Neutrophil (primary cell): Measurements from ENCODE around the gene DAPK3.
A peak's percentile ranks its signal among the peaks of the same experiment; 100 is the strongest.
"Not testable (repeated sequence)": the region's sequence is repeated elsewhere in the genome, so short reads cannot be mapped to it uniquely, and the experiment has no call there.

Experiments
- H3K27ac ChIP-seq: fragments of 200-600 bp; sonication (generic); 2 replicates; pipeline ENCODE4 v1.5.1; 2016; ENCODE audit warnings: mild to moderate bottlenecking, moderate library complexity
- H3K27me3 ChIP-seq: fragments of 200-600 bp; sonication (generic); 2 replicates; pipeline ENCODE4 v1.6.0; 2016; ENCODE audit warnings: mild to moderate bottlenecking
- H3K36me3 ChIP-seq: fragments of 200-600 bp; sonication (generic); 2 replicates; pipeline ENCODE4 v1.5.1; 2017
- H3K4me1 ChIP-seq, 2 experiments: fragments of 200-600 bp in 1 of 2; sonication (generic) in 1 of 2; 1 replicate in 1 of 2; 2 replicates in 1 of 2; pipeline versions ENCODE4 v1.5.1 to v1.6.1; 2013 to 2016; ENCODE audit warnings: low read depth in 1 of 2, low read length in 1 of 2, mild to moderate bottlenecking in 1 of 2, moderate library complexity in 1 of 2; ENCODE audit not compliant: control insufficient read depth in 1 of 2, insufficient read depth in 1 of 2
- H3K4me3 ChIP-seq, 2 experiments: fragments of 200-600 bp in 1 of 2; sonication (generic) in 1 of 2; 1 replicate in 1 of 2; 2 replicates in 1 of 2; pipeline ENCODE4 v1.5.1; 2013 to 2016; ENCODE audit warnings: low read depth in 1 of 2, low read length in 1 of 2, mild to moderate bottlenecking in 1 of 2, moderate library complexity in 1 of 2
- H3K9me3 ChIP-seq: fragments of 200-600 bp; sonication (generic); 2 replicates; pipeline ENCODE4 v1.5.1; 2016
- TF ChIP-seq, protein P1 (sequence below): fragments of 200-600 bp; sonication (generic); IDR thresholded peaks from 2 replicates; pipeline ENCODE4 v1.5.1; 2016; ENCODE audit warnings: antibody characterized with exemption

The DAPK3 gene

DNA sequence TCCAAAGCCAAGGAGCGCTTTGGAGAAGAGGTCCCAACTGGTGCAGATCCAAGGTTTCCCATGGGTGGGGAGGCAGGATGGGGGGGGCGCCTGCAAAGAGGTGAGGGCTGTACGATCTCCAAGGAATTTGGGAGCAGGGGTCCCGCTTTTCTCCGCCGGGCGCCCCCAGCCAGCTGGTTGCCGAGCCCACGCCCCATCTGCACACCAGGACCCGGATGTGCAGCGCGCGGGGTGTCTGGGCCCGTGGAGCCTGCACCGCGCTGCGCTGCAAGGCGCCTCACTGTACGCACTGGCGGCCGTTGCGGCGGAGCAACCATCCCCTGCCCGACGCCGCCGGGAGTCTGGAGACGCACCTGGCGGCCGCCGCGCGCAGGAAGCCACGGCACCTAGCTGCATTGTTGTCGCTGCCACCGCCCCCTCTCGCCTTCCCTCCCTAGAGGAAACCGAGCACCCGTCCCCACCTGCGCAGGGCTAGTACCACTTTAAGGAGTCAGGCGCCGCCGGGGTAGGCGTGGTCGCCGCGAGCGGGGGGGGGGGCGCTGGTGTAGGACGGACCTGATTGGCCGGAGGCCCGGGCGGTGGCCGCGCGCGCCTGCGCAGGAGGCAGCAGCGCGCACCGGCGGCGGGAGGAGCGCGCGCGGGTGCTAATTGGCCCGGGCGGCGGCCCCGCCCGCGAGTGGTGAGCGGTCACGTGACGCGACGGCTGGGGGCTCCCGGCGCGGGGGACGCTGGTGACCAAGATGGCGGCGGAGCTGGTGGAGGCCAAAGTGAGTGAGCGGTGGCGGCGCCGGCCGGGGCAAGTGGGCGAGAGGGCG lies 36.3 kb upstream of the DAPK3 start, which contains the start of gene PIAS4:
Gene PIAS4, plus strand, starts transcription at position 716 of the 815 bp plus-strand sequence. Its CDS starts 25 bp downstream, at position 741.
- Histone ChIP-seq H3K4me3 (peak within 1 kb of the TSS; percentile 76 to 81), H3K27me3 (no peaks in the 10 kb centered on the region), H3K9me3 (no peaks in the 10 kb centered on the region), H3K4me1 (peaks cover 19 to 23% of the 10 kb centered on the region in 2 experiments), H3K27ac (peak within 1 kb of the TSS; percentile 80), H3K36me3 (peaks cover 17% of the 10 kb centered on the region)
- TF ChIP-seq, protein P1, sequence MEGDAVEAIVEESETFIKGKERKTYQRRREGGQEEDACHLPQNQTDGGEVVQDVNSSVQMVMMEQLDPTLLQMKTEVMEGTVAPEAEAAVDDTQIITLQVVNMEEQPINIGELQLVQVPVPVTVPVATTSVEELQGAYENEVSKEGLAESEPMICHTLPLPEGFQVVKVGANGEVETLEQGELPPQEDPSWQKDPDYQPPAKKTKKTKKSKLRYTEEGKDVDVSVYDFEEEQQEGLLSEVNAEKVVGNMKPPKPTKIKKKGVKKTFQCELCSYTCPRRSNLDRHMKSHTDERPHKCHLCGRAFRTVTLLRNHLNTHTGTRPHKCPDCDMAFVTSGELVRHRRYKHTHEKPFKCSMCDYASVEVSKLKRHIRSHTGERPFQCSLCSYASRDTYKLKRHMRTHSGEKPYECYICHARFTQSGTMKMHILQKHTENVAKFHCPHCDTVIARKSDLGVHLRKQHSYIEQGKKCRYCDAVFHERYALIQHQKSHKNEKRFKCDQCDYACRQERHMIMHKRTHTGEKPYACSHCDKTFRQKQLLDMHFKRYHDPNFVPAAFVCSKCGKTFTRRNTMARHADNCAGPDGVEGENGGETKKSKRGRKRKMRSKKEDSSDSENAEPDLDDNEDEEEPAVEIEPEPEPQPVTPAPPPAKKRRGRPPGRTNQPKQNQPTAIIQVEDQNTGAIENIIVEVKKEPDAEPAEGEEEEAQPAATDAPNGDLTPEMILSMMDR = peak; percentile 42

GRCh38 chr19:4005436-4005835 lies 34.5 kb upstream of the DAPK3 start:
- H3K27ac ChIP-seq, H3K9me3 ChIP-seq, H3K4me3 ChIP-seq, H3K36me3 ChIP-seq, H3K27me3 ChIP-seq: not testable (repeated sequence)
- peaks cover 19 to 23% of the 10 kb centered on the region in 2 experiments for H3K4me1 ChIP-seq

DNA sequence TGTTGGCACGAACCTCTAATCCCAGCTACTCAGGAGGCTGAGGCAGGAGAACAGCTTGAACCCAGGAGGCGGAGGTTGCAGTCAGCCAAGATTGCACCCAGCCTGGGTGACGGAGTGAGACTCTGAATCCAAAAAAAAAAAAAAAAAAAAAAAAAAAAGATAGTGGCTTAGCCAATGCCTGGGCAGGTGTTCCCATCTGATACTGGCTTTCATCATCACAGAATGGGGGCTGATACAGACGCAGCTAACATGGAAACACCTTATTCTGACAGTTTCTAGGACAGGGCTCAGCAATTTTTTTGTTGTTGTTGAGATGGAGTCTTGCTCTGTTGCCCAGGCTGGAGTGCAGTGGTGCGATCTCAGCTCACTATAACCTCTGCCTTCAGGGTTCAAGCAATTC lies 29.9 kb upstream of the DAPK3 start:
- not testable (repeated sequence) for H3K9me3 ChIP-seq

DNA sequence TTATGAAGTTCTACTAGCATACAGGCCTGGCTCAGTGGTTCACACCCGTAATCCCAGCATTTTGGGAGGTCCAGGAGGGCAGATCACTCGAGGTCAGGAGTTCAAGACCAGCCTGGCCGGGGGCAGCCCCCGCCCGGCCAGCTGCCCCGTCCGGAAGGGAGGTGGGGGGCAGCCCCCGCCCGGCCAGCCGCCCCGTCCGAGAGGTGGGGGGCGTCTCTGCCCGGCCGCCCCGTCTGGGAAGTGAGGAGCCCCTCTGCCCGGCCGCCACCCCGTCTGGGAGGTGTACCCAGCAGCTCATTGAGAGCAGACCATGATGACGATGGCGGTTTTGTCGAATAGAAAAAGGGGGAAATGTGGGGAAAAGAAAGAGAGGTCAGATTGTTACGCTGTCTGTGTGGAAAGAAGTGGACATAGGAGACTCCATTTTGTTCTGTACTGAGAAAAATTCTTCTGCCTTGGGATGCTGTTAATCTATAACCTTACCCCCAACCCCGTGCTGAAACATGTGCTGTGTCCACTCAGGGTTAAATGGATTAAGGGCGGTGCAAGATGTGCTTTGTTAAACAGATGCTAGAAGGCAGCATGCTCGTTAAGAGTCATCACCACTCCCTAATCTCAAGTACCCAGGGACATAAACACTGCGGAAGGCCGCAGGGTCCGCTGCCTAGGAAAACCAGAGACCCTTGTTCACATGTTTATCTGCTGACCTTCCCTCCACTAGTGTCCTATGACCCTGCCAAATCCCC lies 27.9 kb upstream of the DAPK3 start:
- not testable (repeated sequence) for H3K27me3 ChIP-seq, H3K27ac ChIP-seq, H3K9me3 ChIP-seq, H3K4me3 ChIP-seq, H3K4me1 ChIP-seq, H3K36me3 ChIP-seq

More for the DNA sequence above, 29.9 kb upstream of the DAPK3 start:
- H3K4me3 ChIP-seq, H3K4me1 ChIP-seq, H3K36me3 ChIP-seq, H3K27me3 ChIP-seq, H3K27ac ChIP-seq: not testable (repeated sequence)

DNA sequence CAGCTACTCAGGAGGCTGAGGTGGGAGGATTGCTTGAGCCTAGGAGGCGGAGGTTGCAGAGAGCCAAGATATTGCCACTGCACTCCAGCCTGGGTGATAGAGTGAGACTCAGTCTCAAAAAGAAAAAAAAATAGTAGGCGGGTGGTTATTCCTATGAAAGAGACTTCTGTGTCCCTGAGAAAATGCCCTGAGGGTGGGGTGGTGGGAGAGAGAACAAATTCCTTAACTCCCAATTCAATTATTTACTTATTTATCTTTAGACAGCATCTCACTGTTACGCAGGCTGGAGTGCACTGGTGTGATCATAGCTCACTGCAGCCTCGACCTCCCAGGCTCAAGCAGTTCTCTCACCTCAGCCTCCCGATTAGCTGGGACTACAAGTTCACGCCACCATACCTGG lies 24.7 kb upstream of the DAPK3 start:
- no peaks in the 10 kb centered on the region for H3K4me1 ChIP-seq
- H3K4me3 ChIP-seq = no peak overlapping the region
- TF ChIP-seq, protein P1 = no peak
- no peaks in the 10 kb centered on the region for H3K36me3 ChIP-seq
- no peaks in the 10 kb centered on the region for H3K9me3 ChIP-seq
- no peak overlapping the region for H3K27ac ChIP-seq
- no peaks in the 10 kb centered on the region for H3K27me3 ChIP-seq

DNA sequence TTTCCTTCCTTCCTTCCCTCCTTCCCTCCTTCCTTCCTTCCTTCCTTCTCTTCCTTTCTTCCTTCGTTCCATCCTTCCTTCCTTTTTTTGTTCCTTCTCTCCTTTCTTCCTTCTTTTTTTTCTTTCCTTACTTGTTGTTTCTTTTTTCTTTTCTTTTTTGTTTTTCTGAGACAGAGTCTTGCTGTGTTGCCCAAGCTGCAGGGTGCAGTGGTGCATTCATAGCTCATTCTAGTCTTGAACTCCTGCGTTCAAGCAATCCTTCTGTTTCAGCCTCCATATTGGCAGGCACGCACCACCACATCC lies 19.9 kb upstream of the DAPK3 start:
- TF ChIP-seq, protein P1 = no peak
- Histone ChIP-seq H3K27me3 (peaks cover 5% of the 10 kb centered on the region), H3K9me3 (no peaks in the 10 kb centered on the region), H3K4me3 (no peak overlapping the region), H3K27ac (no peak overlapping the region), H3K4me1 (peaks cover 23 to 26% of the 10 kb centered on the region in 2 experiments), H3K36me3 (no peaks in the 10 kb centered on the region)
